ENCODE measurements around the gene KIAA0753. TPM values are rescaled to one million over a fixed set of nuclear protein-coding genes. Genes with fewer than 3 reads are reported as not detected.

KIAA0753 gene
- total and polyA plus RNA-seq, 2 of the 13 experiments (the other 11 are each of a cell fraction or from before 2014, with no cell fraction given) = 5.2 to 9.1 TPM

DNA sequence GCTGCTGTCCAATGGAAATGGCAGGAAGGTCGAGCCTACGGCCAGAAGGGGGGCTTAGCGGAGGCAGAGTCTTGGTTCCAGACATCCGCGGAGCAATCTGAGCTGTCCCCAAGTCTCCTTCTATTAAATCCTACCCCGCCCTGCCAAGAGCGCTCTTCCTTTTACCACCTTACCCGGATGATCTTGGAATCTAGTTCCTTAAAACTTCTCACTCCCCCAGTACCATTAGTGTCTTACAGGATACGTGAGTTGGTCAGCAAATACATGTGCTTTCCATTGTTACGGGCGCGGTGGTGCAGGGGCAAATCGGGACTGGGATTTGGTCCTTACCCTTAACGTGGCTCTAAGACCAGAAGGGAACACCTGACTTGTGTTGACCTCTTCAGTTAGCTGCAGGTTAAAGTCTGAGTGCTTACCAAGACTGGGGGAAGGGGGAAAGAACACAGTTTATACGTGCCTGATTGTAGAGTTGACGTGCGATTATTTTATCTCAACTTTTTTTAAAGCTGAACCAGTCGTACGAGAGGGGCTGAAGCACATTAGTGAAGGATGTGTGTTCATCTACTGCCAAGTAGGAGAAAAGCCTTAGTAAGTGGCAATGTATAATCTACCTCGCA lies 844 bp upstream of the KIAA0753 start (continued):
- TF ChIP-seq, protein P1, sequence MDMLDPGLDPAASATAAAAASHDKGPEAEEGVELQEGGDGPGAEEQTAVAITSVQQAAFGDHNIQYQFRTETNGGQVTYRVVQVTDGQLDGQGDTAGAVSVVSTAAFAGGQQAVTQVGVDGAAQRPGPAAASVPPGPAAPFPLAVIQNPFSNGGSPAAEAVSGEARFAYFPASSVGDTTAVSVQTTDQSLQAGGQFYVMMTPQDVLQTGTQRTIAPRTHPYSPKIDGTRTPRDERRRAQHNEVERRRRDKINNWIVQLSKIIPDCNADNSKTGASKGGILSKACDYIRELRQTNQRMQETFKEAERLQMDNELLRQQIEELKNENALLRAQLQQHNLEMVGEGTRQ (IDR thresholded peaks at IDR 0.05; ENCODE audit: low read depth, low read length) = no peak
- TF ChIP-seq, protein P1 (CRISPR knock-in tag; IDR thresholded peaks at IDR 0.05; ENCODE audit: borderline replicate concordance) = 0 out of 2 replicates have a peak, but pooled peaks have one; percentile 52

DNA sequence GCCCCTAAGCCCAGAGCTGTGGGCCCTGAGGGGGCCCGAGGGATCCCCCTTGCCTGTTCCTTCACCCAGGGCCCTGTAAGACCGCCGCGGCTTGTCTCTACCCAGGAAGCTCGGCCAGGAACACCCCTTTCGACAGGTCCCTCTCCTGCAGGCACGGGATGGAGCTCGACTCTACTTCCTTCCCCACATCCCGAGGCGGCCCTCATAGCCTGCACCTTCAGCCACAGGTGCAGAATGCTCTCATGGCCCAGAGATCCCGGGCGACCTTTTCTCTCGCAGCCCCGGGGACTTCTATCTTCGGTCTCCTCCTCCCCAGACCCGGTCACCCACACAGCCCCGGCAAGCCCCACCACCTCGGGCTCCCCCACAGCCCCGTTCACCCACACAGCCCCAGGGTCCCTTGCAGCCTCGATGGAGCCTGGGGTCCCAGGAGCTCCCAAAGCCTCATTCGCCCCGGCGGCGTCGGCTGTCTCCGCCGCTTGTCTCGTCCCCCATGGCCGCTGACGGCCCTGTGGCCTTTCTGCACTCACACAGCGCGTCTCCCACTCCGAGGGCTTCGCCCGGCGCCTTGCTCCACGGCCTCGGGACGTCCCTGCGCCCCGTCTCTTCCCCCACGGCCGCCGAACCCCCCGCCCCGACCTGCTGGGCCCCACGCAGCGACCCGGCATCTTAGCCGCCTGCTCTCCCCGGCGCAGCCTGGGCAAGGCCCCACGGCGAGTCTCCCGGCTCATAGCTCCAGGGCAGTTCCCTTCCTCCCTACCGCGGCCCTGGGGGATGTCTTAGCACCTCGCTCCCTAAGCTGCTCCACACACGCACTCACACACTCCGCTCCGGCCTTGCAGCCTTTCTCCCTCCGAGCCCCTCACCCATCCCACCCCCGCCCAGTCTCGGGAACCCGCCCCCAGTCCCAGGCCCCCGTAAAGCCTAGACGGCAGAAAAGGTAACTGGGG lies 650 bp downstream of the KIAA0753 start:
- peak overlapping the region; percentile 77 to 85 (median 84) for H3K4me3 ChIP-seq (replicated peaks in 1 of 3; ENCODE audit: insufficient read depth in 1 of 3, low read depth in 2 of 3, low read length in 3 of 3)
- H3K4me2 ChIP-seq (ENCODE audit: low read depth, low read length) = peak overlapping the region; percentile 93
- DNase-seq (ENCODE audit: low spot score) (no peak), FAIRE-seq (no peak), ATAC-seq (peak; percentile 72)
- in situ Hi-C loops (cut with HindIII; ENCODE audit: extremely low pct_ligation_motif_present, low pct_unique_long_range_greater_than_20kb) = loop anchor here (5.0 kb wide), 1 partner anchor 168 kb away; no protein-coding TSS in a partner anchor
- H3K4me1 ChIP-seq (ENCODE audit: insufficient read depth, low read length) = peaks cover 29% of the 10 kb centered on the region
- H3K27ac ChIP-seq (ENCODE audit: extremely low read length, insufficient read depth, low read length) = peak overlapping the region; percentile 95
- no peaks in the 10 kb centered on the region for H3K9me3 ChIP-seq (ENCODE audit: low read length)
- no peaks in the 10 kb centered on the region for H4K20me1 ChIP-seq (ENCODE audit: insufficient read depth, low read length)
- H3K36me3 ChIP-seq (replicated peaks in 1 of 2; ENCODE audit: control insufficient read depth in 1 of 2, insufficient read depth in 2 of 2, low read length in 2 of 2) = peaks cover 0 to 7% of the 10 kb centered on the region in 2 experiments; a peak in 3 of 5 replicates
- H3K9ac ChIP-seq (ENCODE audit: insufficient read depth, low read depth, low read length) = peak overlapping the region; percentile 87
- peaks cover 35% of the 10 kb centered on the region for H3K79me2 ChIP-seq (ENCODE audit: insufficient read depth, low read length)
- H2AFZ ChIP-seq (ENCODE audit: low read length) = no peak overlapping the region
- H3K27me3 ChIP-seq (ENCODE audit: control insufficient read depth in 1 of 2, insufficient read depth in 2 of 2, low read length in 2 of 2) = no peaks in the 10 kb centered on the region
- BruUV-seq (replicated peaks) = no TSS peak
- 0% methylated on average over 7 of the region's 67 CpGs for WGBS (ENCODE audit: low lambda C conversion rate)
- ChIA-PET POLR2A (interaction anchor here (1.0 to 1.8 kb wide), 2 partner anchors 11 to 42 kb away, joined by 3 to 6 read pairs; partner anchors contain the start of genes C17orf100 and MED31), CTCF (ENCODE audit: low intra/inter-chr PET ratio, low total read pairs) (no interaction called here)
- intact Hi-C loops (cut with micrococcal nuclease; ENCODE audit: unreplicated experiment) = loop anchor here (2.0 kb wide), 1 partner anchor 167 kb away; no protein-coding TSS in a partner anchor
- TF ChIP-seq ZNF142 (CRISPR knock-in tag; IDR thresholded peaks at IDR 0.05) (0 out of 2 replicates have a peak, but pooled peaks have one; percentile 36), U2AF1 (optimal IDR thresholded peaks at IDR 0.05; ENCODE audit: low read depth, low read length) (peak; percentile 4), POGZ (CRISPR knock-in tag; IDR thresholded peaks at IDR 0.05) (no peak), MAX (IDR thresholded peaks at IDR 0.05) (0 out of 2 replicates have a peak, but pooled peaks have one; percentile 5)
- TF ChIP-seq, protein P2, sequence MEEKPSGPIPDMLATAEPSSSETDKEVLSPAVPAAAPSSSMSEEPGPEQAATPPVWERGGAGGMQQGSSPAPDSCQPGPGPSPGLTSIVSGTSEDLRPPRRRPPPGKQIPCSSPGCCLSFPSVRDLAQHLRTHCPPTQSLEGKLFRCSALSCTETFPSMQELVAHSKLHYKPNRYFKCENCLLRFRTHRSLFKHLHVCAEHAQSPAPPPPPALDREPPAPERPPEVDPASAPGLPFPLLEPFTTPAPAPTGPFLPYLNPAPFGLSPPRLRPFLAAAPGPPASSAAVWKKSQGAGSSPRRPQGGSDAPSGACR (CRISPR knock-in tag; IDR thresholded peaks at IDR 0.05) = 0 out of 2 replicates have a peak, but pooled peaks have one; percentile 20
